Sigmoid colon (tissue), 4 donors: Measurements from ENCODE around the gene ZNHIT1.

Experiments
- EP300 ChIP-seq, 4 donors: sonication (generic); formaldehyde crosslinking; IDR thresholded peaks; one replicate each; pipeline ENCODE4 v1.6.1; 2017; ENCODE audit warnings: antibody characterized with exemption in 4 of 4
- POLR2A ChIP-seq, 2 donors: fragments of 450-650 bp; IDR thresholded peaks; one replicate each; pipeline ENCODE4 v1.6.1; 2016; ENCODE audit warnings: antibody characterized with exemption in 2 of 2, mild to moderate bottlenecking in 2 of 2, moderate library complexity in 2 of 2
- TF ChIP-seq, protein P1 (sequence below), 4 experiments: fragments of 450-650 bp in 3 of 4; fragments of 200-600 bp in 1 of 4; IDR thresholded peaks; one replicate each; pipeline ENCODE4 v1.5.1; 2016 to 2019; ENCODE audit warnings: antibody characterized with exemption in 4 of 4, mild to moderate bottlenecking in 3 of 4, moderate library complexity in 2 of 4

DNA sequence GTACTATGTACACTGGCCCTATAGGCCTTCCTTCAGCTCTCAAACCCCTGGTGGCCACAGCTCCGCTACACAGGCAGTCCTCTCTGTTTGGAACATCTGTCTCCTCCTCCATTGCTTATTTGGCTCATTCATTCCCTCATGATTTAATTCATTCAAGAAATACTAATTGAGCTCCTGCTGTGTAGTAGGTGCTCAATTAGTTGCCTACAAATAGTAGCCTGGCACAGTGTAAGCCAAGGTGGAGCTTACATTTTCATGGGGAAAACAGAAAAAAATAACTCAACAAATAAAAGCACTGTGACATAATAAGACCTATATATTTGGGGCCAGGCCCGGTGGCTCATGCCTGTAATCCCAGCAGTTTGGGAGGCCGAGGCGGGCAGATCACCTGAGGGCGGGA is 30.3 kb downstream of the ZNHIT1 start:
- TF ChIP-seq, protein P1, sequence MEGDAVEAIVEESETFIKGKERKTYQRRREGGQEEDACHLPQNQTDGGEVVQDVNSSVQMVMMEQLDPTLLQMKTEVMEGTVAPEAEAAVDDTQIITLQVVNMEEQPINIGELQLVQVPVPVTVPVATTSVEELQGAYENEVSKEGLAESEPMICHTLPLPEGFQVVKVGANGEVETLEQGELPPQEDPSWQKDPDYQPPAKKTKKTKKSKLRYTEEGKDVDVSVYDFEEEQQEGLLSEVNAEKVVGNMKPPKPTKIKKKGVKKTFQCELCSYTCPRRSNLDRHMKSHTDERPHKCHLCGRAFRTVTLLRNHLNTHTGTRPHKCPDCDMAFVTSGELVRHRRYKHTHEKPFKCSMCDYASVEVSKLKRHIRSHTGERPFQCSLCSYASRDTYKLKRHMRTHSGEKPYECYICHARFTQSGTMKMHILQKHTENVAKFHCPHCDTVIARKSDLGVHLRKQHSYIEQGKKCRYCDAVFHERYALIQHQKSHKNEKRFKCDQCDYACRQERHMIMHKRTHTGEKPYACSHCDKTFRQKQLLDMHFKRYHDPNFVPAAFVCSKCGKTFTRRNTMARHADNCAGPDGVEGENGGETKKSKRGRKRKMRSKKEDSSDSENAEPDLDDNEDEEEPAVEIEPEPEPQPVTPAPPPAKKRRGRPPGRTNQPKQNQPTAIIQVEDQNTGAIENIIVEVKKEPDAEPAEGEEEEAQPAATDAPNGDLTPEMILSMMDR (IDR thresholded peaks at IDR 0.05), result no peak
- TF ChIP-seq POLR2A (IDR thresholded peaks at IDR 0.05) (no peak), EP300 (IDR thresholded peaks at IDR 0.05) (no peak)
